Central memory CD4-positive, alpha-beta T cell (primary cell): Measurements from ENCODE around the gene NKD2.
"Not testable (repeated sequence)": the region's sequence is repeated elsewhere in the genome, so short reads cannot be mapped to it uniquely, and the experiment has no call there.

Source experiments
- DNase-seq: peaks from one replicate; pipeline ENCODE4 v3.0.0; 2022

The NKD2 gene

DNA sequence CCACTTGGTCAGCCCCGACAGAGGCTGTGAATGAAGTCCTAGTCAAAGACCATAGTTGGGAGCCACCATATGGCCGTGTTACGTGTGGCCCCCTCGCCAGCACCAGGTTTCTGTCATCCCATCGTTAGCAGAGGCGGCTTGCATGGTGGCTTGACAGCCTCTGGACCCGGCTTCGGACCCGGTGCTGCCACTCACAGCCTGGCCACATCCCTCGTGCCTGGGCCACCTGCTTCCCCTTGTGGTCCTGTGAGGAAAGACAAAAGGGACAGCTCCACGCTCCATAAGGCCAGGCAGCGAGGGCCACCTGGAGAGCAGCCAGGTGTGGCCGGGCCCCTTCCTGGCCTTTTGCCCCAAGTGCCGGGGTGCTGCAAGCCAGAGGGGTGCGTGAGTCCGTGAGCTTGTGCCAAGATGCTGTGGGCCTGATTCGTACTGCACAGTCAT lies 6.2 kb downstream of the NKD2 start:
- DNase-seq = no peak

DNA sequence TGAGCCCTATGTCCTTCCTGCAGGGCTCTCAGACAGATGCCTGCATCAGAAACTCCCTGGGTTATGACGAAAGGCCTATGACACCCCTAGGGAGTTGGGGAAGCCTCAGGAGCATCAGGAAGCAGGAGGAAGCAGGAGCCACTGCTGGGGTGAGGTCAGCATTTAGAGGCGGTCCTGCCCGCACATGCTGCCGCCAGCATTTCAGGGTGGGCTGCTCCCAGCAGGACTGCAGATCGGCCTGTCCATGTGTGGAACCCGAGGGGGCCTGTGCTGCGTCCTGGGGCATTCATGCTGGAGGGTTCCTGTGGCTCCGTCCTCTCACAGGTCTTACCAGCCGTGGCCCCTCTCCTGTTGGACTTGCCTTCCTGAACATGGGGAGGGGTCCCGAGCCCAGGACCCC lies 6.9 kb downstream of the NKD2 start:
- no peak for DNase-seq

DNA sequence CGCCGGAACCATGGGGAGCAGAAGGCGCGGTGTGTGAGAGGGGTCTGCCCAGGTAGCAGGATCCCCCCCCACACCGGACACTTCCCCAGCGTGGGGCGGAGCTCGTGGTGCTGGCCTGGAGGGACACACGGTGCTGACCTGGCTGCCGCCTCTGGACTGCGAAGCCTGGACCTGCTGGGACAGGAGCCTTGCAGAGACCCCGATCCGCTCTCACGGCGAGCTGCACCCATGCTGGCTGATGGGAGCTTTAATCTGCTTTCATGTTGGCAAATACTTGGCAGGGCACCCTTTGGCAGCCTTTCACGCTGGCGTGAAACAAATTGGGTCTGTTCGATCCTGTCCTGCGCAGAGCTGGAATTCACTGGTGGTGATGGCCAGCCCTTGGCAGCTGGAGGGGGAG lies 7.4 kb downstream of the NKD2 start:
- no peak for DNase-seq

DNA sequence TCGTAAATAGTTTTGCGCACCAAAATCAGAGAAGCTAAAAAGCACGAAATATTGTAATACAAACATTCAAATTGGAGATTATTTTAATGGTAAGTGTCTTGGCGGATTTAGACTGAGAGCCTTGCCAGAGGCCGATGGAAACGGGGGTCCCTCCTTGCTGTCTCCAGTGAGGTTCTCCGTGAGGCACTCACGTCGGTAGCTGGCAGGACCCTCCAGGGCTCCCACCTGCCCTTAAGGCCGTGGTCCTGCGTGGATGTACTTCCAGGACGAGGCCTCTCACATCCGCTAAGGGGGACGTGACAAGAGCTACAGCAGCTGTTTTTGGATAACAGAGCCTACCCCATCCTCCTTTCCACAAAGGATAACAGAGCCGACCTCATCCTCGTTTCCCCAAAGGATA lies 7.9 kb downstream of the NKD2 start:
- DNase-seq = no peak

DNA sequence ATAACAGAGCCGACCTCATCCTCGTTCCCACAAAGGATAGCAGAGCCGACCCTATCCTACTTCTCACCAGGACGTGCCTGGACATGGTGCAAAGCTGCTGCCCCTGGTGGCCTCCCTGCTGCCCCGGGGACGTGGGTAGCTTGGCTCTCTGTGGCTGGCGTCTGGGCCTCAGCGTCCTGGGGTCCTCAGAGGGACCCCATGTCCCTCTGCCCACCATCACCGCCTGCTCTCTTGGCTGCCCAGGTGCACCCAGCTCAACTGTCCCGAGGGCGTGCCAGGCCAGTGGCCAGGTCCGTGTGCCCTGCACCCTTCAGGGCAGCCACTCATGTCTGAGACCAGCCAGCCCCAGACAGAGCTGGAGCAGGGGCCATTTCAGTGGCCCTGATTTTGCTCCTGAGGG lies 8.5 kb downstream of the NKD2 start:
- DNase-seq = no peak

DNA sequence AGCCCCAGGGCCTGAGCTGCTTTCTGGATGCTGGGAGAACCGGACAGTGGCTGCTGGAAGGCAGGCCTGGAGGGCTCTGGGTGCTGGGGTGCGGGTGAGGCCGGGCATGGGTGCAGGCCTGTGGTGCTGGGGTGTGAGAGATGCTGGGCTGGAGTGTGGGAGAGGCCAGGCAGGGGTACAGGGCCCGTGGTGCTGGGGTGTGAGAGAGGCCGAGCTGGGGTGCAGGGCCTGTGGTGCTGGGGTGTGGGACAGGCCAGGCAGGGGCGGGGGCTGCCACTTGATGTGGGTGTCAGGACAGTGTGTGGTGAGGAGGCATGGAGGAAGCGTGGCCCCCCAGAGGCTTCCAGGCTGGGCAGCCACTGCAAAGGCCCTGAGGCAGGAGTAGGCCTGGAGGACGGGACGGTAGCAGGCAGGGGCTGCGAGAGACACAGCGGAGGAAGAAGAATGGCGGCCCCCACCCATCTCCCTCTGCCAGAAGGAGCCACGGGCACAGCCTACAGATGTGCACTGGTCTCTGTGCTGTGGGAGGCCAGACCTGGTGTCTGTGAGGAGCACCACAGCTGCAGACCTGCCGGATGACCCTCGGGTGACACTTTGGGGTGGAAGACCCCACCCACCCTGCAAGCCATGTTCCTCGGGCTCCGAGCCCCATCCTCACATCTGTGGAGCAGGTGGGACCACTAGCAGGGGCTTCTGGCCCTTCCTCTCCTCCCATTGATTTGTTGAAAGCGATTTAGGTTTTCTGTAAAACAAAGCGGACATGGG lies 9.3 kb downstream of the NKD2 start:
- no peak for DNase-seq

DNA sequence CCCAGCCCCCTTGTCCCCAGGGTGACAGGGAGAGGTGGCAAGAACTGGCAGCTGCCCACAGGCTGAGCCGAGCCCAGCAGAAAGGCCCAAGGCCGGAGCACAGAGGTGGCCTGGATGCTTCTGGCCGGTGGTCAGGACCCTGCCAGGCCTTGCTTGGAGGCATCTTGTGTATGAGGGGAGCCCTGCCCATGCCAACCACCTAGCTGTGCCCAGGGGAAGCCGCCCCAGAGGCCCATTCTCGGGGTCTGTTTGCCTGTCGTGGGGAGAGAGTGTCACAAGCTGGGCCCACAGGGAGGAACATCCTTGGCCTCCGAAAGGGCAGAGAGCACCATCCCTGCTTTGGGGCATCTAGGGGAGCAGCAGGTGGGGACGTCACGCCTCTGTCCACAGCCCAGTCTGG lies 10.0 kb downstream of the NKD2 start:
- DNase-seq = no peak

DNA sequence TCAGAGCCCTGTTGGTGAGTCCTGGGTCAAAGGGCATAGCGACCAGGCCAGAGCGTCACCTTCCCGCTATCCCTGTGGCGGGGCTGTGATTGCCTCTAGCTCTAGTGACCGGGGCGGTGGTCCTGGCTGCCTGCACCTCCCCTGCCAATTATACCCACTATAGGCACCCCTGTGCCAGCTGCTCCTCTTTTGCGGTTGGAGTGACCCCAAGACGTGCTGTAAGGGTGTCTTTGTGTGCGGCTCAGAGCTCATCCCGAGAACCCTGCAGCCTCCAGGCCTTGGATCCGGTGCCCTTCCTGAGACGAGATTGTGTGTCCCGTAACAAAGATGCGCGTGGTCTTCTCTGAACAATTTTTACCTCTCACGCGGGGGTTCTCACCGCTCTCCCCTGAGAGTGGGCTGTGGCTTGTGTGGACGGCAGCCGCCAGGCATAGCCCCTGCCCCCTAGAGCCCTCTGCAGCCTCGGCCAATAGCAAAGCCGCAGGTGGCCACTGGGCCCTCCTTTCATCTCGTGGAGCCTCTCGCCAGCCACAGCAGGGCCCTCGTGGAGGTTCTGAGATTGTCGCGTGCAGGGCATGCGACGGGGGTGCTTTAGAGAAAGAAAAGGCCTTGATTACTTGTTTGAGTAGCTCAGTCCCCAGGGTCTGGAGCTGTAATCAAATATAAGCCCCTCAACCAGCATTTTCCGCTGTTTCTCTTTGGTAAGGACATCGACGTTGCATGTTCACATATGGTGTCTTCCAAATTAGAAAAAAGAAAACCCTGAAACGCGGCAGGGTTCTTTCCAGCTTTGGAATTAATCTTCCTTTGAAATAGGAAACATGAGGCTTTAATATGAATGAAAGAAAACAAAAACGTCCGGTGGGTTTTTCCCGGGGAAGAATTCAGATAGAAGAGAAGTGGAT lies 10.7 kb downstream of the NKD2 start:
- DNase-seq = no peak

DNA sequence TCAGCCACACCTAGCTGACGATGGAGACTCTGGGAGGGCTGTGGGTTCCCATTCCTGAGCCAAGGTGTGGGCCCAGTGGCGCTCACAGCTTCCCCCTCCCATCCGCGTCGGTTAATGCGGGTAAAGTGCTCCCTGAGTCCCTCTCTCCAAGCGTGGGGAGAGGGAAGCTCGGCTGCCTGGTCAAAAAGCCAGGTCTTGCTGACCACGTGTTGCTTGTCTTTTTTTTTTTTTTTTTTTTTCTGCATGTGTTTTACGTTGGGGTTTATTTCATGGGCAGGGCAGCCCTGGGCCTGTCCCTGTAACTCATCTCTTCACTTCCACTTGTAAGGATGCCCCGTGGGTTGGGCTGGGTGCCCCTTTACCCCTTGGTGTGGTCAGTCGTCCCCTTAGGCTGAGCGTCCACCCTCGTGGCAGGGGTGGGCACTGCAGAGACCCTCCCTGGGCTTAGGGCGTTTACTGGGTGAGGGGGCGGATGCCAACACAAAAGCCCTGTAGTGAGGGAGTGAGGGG lies 11.9 kb downstream of the NKD2 start:
- no peak for DNase-seq

DNA sequence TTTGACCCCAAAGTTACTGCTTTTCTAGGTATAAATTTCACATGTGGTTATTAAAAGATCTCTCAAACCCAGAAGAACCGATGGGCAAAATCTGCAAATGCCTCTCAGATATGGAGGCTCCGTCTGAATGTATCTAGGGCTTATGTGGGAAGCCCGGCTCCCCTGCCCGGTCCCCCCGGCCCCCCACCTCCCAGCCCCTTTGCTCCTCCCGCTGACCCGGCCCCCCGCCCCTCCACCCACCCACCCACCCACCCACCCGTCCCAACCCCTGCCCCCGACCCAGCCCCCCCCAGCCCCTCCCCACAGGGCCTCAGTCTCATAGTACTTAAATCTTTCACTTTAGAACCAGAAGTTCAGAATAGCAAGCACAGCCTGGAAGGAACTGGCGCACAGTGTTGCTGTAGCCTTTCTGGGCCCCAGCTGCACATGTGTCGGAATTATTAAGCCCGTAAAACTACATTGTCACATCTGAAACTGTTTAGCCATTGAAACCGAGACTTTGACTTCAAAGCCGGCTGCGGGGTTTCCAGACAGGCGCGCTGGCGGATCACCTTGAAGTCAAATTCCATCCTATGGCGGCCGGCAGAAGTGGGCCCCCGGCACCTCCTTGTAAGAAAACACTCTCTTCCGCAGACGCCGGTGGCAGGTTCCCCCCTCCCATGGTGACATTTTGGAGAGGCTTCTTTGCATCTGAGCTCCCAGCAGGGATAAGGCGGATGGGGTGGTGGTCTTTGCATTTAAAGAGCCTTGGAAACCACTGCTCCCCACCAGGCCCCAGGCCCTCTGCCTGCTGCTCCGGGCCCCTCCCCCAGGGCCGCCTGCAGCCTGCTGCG lies 12.8 kb downstream of the NKD2 start:
- DNase-seq = no peak

DNA sequence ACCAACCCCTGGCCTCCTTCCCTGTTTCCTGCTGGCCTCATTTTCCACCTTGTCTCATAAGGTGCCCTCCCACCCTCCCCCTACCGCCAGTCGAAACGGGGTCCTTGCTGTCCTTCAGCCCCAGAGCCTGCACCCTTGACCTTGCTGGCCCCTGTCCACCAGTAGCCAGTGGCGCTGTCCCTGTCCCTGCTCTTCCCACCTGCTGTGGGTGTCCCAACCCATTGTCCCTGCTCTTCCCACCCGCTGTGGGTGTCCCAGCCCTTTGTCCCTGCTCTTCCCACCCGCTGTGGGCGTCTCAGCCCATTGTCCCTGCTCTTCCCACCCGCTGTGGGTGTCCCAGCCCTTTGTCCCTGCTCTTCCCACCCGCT lies 13.4 kb downstream of the NKD2 start:
- not testable (repeated sequence) for DNase-seq

DNA sequence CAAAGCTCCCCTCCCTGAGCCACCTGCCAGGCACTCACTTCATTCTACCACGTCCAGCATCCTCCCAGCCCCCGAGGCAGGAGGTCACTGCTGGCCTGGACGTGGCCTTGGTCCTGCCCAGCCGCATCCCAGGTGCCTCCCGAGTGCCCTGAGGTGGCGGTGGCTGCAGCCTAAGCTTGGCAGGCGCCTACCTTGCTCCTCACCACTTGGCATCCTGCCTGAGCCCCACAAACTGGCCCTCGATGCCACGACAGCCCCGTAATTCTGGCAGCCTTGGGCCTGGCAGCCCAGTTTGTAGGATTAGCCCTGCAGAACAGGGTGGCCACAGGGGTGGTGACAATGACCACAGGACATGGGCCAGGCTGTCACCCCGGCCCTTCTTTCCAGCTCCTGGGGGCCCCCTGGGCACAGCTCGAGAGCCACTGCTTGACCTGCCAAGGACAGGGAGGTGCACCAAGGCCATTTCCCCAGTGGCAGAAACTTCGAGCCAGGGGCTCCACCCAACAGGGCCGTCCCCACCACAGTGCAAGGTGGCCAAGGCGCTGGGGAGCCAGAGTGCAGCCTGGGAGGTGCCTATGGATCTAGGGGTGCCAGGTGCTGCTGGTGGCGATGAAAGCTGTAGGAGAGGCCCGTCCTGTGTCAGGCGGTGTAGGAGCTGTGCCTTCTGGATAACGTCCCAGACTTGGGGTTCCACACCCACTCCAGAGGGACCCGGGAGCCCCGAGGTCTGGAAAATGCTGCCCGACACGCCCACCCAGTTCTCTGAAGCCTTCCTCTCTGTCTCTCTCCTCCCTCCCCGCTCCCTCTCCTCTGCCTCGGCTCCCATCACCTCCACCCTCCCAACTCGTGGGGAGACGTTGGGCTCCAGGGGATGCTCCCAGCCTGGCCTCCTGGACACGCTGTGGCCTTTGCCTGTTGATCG lies 18.4 kb downstream of the NKD2 start:
- no peak for DNase-seq

DNA sequence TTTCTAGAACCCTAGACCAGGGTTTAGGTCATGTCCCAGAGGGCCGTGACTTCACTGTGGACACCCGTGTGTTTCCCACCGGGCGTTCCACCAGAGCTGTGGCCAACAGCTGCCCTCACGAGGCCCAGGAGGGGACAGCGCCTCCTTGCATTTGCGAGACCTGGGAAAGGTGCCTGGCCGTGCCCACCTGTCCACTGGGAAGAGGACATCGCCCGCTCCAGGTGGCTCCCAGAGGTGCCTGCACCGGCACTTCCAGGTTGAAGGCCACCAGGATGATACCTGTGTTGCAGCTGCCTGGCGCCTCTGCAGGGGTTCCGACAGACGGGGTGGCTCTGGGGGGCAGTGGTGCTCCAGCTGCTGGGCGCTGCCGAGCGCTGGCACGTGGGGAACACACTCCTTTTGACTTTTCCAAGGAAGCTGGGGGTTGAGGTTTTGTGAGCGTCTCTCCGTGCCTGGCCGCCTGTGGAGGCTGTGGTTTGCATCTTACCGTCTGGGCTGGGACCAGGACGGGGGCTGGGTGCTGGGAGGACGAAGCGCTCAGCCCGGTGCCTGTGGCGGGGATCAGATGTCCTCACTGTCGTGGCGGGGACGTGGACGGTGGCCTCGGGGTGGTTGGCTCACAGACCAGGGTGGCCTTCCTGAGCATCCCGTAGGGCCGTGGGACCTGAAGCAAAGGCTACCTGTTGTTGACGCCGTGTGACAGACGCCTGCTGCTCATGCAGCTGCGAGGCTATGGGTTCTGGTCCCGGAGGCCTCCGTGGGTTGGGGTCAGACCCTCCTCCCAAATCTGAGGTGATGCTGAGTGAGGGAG lies 19.2 kb downstream of the NKD2 start:
- no peak for DNase-seq

DNA sequence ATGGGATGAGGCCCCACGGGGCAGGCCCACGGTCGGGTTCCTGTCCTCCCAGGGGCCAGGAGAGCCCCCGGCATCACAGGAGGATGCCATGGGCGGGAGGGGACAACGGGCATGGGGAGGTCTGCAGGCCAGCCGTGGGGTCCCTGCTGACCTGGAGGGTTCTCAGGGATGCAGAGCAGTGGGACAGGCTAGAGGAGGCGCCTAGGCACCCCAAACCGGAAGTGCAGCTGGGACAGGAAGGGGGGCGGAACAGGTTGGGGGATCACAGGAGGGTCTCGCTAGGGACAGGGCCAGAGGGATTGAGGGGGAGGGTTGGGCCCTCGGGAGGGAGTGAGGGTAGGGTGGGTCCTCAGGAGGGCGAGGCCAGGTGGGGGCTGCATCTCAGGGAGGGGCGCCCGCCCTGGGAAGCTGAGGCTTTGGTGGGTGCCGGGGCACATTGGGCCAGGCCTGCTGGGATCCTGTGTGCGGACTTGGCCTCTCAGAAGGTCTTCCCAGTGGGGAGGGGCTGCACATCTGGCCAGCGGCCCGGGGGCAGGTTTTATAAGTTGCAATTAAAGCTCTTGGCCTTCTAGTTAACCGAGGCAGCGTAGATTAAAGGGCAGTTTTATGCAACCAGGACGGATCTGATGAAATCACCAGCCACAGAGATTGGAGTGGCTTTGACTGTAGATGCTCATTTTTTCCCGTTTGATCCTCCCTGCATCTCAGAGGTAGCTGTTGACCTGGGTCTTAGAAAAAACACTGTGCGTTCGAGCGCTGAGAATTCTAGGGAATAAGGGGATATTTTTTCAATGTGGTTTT lies 20.1 kb downstream of the NKD2 start:
- no peak for DNase-seq

DNA sequence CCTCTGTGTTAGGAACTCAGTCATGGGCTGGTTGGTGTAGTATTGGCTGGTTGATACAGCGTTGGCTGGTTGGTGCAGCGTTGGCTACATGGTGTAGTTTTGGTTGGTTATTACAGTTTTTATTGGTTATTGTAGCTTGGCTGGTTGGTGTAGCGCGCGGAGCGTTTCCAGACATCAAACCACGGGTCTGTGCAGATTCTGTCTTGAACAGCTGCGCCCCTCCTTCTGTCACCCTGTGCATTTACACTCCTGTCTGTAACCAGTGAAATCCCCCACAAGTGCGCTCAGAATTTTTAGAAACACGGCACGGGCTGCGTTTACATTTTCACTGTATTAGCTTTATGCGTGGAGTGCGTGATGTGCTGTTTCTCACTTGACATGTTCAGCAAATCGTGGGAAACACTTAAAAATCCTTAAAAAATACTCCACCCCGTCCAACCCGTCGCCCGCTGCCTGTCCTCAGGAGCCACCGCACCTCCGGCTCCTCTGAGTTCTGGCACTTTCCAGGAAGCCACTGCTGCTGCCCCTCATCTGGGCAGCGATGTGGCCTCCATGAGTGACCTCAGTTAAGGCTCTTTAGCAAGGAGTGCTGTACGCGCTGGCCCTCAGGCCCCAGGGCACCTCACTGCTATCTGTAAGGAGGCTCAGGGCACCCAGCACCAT lies 20.8 kb downstream of the NKD2 start:
- DNase-seq = no peak

DNA sequence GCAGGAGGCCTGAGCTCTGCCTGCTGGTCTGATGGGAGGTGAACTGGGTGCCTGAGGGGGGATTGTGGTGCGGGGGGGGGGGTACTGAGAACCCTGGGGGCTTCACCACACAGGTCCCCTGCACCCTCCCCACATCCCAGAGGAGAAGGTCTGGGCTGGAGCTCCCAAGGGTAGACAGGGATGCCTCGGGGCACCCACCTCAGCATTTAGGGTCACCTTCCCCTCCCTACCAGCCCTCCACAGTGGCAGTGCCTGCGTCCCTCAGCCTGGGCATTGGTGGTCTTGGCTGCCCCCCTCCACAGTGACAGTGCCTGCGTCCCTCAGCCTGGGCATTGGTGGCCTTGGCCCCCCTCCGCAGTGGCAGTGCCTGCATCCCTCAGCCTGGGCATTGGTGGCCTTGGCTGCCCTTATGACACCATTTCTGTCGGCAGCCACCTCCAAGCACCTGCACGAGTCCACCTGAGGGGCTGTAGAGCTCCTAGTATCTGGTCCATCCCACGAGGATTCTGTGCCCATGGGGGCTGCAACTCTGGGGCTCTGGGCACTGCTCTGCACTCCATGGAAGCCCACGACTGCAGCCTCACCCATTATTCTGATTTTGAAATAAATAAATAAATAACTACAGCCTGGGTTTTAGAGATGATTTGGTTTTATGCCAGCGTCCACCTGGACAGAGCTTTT lies 21.5 kb downstream of the NKD2 start:
- DNase-seq = no peak

DNA sequence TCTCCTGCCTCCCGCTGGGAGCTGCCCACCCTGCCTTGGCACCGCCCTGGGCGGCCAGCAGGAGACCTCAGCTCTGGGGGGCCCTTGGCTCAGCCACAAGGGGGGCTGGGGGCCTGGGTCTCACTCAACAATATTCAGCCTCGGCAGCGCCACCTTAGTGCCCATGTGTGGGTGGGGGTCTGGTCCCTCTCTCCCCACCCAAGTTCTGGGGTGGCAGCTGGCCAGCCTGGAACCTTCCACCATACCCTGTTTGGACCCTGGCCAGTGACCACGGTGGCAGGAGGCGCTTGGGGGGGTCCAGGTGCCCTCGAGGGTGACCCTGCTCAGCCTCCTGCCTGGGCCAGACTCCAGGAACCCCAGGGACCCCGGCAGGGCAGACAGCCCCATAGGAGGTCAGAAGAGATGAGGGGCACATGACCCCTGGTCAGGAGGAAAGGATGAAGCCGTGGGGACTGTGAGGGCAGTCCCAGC lies 22.2 kb downstream of the NKD2 start:
- no peak for DNase-seq

DNA sequence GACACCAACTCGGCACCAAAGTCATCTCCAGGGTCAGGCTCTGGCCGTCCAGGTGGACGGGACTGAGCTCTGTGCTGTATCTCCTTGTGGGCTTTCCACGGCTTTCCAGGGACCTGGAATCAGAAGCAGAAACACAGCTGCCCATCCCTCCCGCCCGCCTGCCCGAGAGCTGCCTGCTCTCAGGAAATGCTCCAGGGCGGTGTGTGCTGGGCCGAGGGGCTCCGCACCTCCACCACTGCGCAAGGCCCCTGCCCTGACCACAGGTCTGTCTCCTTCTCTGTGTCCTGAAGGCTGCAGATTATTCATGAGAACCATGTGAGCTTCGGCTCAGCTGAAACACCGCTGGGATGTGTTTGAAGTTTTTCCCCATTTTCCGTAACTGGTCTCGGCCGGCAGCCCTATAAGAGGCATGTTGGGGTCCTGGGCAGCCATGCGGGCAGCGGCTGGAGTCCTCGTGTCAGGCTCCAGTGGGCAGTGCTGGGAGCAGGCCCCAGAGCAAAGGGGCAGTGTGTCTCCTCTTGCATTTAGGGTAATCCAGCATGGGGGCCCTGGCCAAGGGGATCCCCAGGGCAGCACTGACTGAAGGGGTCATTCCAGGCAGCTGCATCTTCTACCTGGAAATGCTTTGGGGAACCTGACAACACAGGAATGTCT lies 22.8 kb downstream of the NKD2 start:
- DNase-seq = no peak
